Hepatocyte (in vitro differentiated cells): ENCODE data around the gene UBE2L6. TPM values are rescaled to one million over a fixed set of nuclear protein-coding genes. Genes with fewer than 3 reads are reported as not detected.

Experiments
- DNase-seq: peaks from one replicate; pipeline ENCODE4 v3.0.0-alpha.2; 2016; ENCODE audit warnings: low spot score
- H2AFZ ChIP-seq: fragments of 200-600 bp; sonication (generic); 2 replicates; pipeline ENCODE4 v1.6.0; 2016; ENCODE audit warnings: antibody characterized with exemption, mild to moderate bottlenecking
- H3K27ac ChIP-seq: fragments of 200-600 bp; sonication (generic); 2 replicates; pipeline ENCODE4 v1.5.1; 2016; ENCODE audit warnings: mild to moderate bottlenecking
- H3K27me3 ChIP-seq: fragments of 200-600 bp; sonication (generic); 2 replicates; pipeline ENCODE4 v1.6.1; 2016
- H3K36me3 ChIP-seq: fragments of 200-600 bp; sonication (generic); replicated peaks from 2 replicates; pipeline ENCODE4 v1.5.1; 2016; ENCODE audit warnings: low read depth; ENCODE audit not compliant: insufficient read depth
- H3K4me1 ChIP-seq: fragments of 200-600 bp; sonication (generic); 2 replicates; pipeline ENCODE4 v1.5.1; 2016; ENCODE audit warnings: mild to moderate bottlenecking, moderate library complexity; ENCODE audit not compliant: insufficient read depth
- H3K4me2 ChIP-seq: fragments of 200-600 bp; sonication (generic); 2 replicates; pipeline ENCODE4 v1.6.0; 2016
- H3K4me3 ChIP-seq: fragments of 200-600 bp; sonication (generic); 2 replicates; pipeline ENCODE4 v1.5.1; 2016; ENCODE audit warnings: mild to moderate bottlenecking
- H3K79me2 ChIP-seq: fragments of 200-600 bp; sonication (generic); 2 replicates; pipeline ENCODE4 v1.6.0; 2017; ENCODE audit warnings: mild to moderate bottlenecking
- H3K9me2 ChIP-seq: fragments of 200-600 bp; sonication (generic); replicated peaks from 2 replicates; pipeline ENCODE4 v1.6.0; 2017; ENCODE audit warnings: mild to moderate bottlenecking; ENCODE audit not compliant: insufficient read depth
- H3K9me3 ChIP-seq: fragments of 200-600 bp; sonication (generic); 2 replicates; pipeline ENCODE4 v1.5.1; 2016; ENCODE audit warnings: low read depth, mild to moderate bottlenecking
- H4K20me1 ChIP-seq: fragments of 200-600 bp; sonication (generic); 2 replicates; pipeline ENCODE4 v1.6.0; 2016; ENCODE audit warnings: mild to moderate bottlenecking; ENCODE audit not compliant: insufficient read depth, poor library complexity, severe bottlenecking
- CTCF ChIP-seq: fragments of 200-600 bp; sonication (generic); IDR thresholded peaks from 2 replicates; pipeline ENCODE4 v1.5.1; 2016; ENCODE audit warnings: antibody characterized with exemption, mild to moderate bottlenecking; ENCODE audit not compliant: poor library complexity
- EZH2 ChIP-seq: fragments of 200-600 bp; sonication (generic); IDR thresholded peaks from 2 replicates; pipeline ENCODE4 v1.6.1; 2016; ENCODE audit warnings: antibody characterized with exemption, mild to moderate bottlenecking, borderline replicate concordance
- EZH2phosphoT487 ChIP-seq: fragments of 200-600 bp; sonication (generic); IDR thresholded peaks from one replicate; pipeline ENCODE4 v1.6.1; 2018; ENCODE audit warnings: antibody characterized with exemption, mild to moderate bottlenecking, low read depth, moderate library complexity; ENCODE audit not compliant: unreplicated experiment, severe bottlenecking
- WGBS: methylation state at CpG from one replicate; pipeline ENCODE4 v1.1.6; 2016; ENCODE audit warnings: low lambda C conversion rate; ENCODE audit errors: missing lambda C conversion rate; 5-methylcytosine and 5-hydroxymethylcytosine counted together
- polyA plus RNA-seq: library from polyadenylated mRNA; unstranded; fragments of >200 nt; fragmentation: Nextera tagmentation; extraction: Ambion mirVana; gene quantifications from 2 replicates; pipeline ENCODE4 v1.2.1, GENCODE V29; 2016
- total RNA-seq: library from RNA; depleted of rRNA; stranded (reverse); fragments of >200 nt; gene quantifications from 2 replicates; pipeline ENCODE4 v1.2.3, GENCODE V29; 2014

UBE2L6 gene
- total and polyA plus RNA-seq, 2 experiments from 2014 or later = 45.7 to 113 TPM

DNA sequence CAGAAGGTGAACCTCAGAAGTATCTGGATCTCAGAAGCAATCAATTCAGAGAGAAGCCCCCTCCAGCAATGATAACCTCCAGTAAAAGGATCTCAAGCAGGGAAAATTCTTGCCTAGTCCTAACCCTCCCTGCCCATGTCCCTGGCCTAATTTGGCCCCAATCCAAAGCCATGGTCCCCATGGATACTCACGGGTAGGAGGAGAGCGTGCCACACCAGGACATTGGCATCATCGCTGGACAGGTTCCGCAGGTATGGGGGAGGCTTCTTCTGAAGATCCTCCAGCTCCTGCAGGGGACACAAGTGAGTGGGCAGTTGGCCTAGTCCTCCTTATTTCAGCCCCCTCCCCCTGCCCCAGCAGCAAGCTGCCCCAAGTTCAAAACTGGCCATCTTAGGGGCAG lies 7.3 kb downstream of the UBE2L6 start:
- Histone ChIP-seq H2AFZ (no peak overlapping the region), H3K79me2 (peaks cover 25% of the 10 kb centered on the region), H3K4me3 (no peak overlapping the region), H3K27me3 (no peaks in the 10 kb centered on the region), H4K20me1 (no peaks in the 10 kb centered on the region), H3K9me2 (no peaks in the 10 kb centered on the region), H3K4me2 (no peak overlapping the region), H3K36me3 (no peaks in the 10 kb centered on the region), H3K27ac (no peak overlapping the region), H3K9me3 (no peaks in the 10 kb centered on the region), H3K4me1 (no peaks in the 10 kb centered on the region)
- no peak for DNase-seq
- 88% methylated on average over 4 of the region's 4 CpGs for WGBS
- TF ChIP-seq EZH2 (no peak), CTCF (no peak), EZH2phosphoT487 (no peak)

- no peaks in the 10 kb centered on the region for H3K9me3 ChIP-seq
- H4K20me1 ChIP-seq = no peaks in the 10 kb centered on the region
- H3K36me3 ChIP-seq = no peaks in the 10 kb centered on the region
- TF ChIP-seq EZH2phosphoT487 = no peak
- TF ChIP-seq EZH2 = no peak
- no peak for TF ChIP-seq CTCF
- H3K4me3 ChIP-seq = no peak overlapping the region
- H3K9me2 ChIP-seq = no peaks in the 10 kb centered on the region
- H3K27me3 ChIP-seq = no peaks in the 10 kb centered on the region
- no peak overlapping the region for H3K27ac ChIP-seq
- no peaks in the 10 kb centered on the region for H3K4me1 ChIP-seq
- 82% methylated on average over 7 of the region's 8 CpGs for WGBS
- H3K79me2 ChIP-seq = no peaks in the 10 kb centered on the region
- no peak overlapping the region for H2AFZ ChIP-seq
- no peak overlapping the region for H3K4me2 ChIP-seq
- DNase-seq = no peak
Observed at GRCh38 chr11:57556041-57556440, 11.4 kb downstream of the UBE2L6 start.

GRCh38 chr11:57555393-57555792 lies 12.1 kb downstream of the UBE2L6 start:
- TF ChIP-seq EZH2 = no peak
- no peak for TF ChIP-seq CTCF
- TF ChIP-seq EZH2phosphoT487 = no peak
- H4K20me1 ChIP-seq = no peaks in the 10 kb centered on the region
- 88% methylated on average over 2 of the region's 2 CpGs for WGBS
- H3K4me2 ChIP-seq = no peak overlapping the region
- no peak overlapping the region for H3K27ac ChIP-seq
- H3K79me2 ChIP-seq = no peaks in the 10 kb centered on the region
- H3K27me3 ChIP-seq = no peaks in the 10 kb centered on the region
- no peak for DNase-seq
- H3K9me2 ChIP-seq = no peaks in the 10 kb centered on the region
- no peaks in the 10 kb centered on the region for H3K9me3 ChIP-seq
- H2AFZ ChIP-seq = no peak overlapping the region
- H3K36me3 ChIP-seq = no peaks in the 10 kb centered on the region
- H3K4me3 ChIP-seq = no peak overlapping the region
- no peaks in the 10 kb centered on the region for H3K4me1 ChIP-seq

GRCh38 chr11:57552479-57552878 lies 15.0 kb downstream of the UBE2L6 start:
- no peak for DNase-seq
- TF ChIP-seq EZH2 = no peak
- TF ChIP-seq CTCF = no peak
- TF ChIP-seq EZH2phosphoT487 = no peak
- H3K4me2 ChIP-seq = no peak overlapping the region
- no peaks in the 10 kb centered on the region for H3K4me1 ChIP-seq
- no peaks in the 10 kb centered on the region for H3K9me2 ChIP-seq
- no peak overlapping the region for H3K4me3 ChIP-seq
- H3K36me3 ChIP-seq = no peaks in the 10 kb centered on the region
- H2AFZ ChIP-seq = no peak overlapping the region
- 66% methylated on average over 5 of the region's 5 CpGs for WGBS
- no peaks in the 10 kb centered on the region for H4K20me1 ChIP-seq
- H3K9me3 ChIP-seq = no peaks in the 10 kb centered on the region
- no peak overlapping the region for H3K27ac ChIP-seq
- no peaks in the 10 kb centered on the region for H3K27me3 ChIP-seq
- H3K79me2 ChIP-seq = no peaks in the 10 kb centered on the region
